Activated CD4-positive, alpha-beta T cell treated with anti-CD3 and anti-CD28 coated beads, Interleukin-2, amount 10 ng/mL, durations not matched to agents 7 days and 5 days (primary cell): ENCODE results near the gene PNLIPRP2. TPM values are rescaled to one million over a fixed set of nuclear protein-coding genes. Genes with fewer than 3 reads are reported as not detected.

Source experiments
- CTCF ChIA-PET: fragments of 350-600 bp; sonication (Branson Sonifier 250); formaldehyde crosslinking; loops from one replicate; lab custom pipeline; 2021; ENCODE audit warnings: antibody characterized with exemption; lab: Charles Lee
- POLR2A ChIA-PET: fragments of 350-600 bp; sonication (Branson Sonifier 250); formaldehyde crosslinking; loops from one replicate; lab custom pipeline; 2021; ENCODE audit warnings: antibody characterized with exemption; lab: Charles Lee
- DNase-seq: peaks from one replicate; pipeline ENCODE4 v3.0.0-alpha.2; 2020
- H3K27ac Mint-ChIP-seq: one replicate; pipeline ENCODE4 v1.8.0; 2021; ENCODE audit warnings: mild to moderate bottlenecking, moderate library complexity, mixed read lengths
- H3K27me3 Mint-ChIP-seq: one replicate; pipeline ENCODE4 v1.8.0; 2021; ENCODE audit warnings: mixed read lengths
- H3K36me3 Mint-ChIP-seq: one replicate; pipeline ENCODE4 v1.8.0; 2021; ENCODE audit warnings: low read depth, mixed read lengths
- H3K4me1 Mint-ChIP-seq: one replicate; pipeline ENCODE4 v1.8.0; 2021; ENCODE audit warnings: mixed read lengths
- H3K4me3 Mint-ChIP-seq: one replicate; pipeline ENCODE4 v1.8.0; 2021; ENCODE audit warnings: mild to moderate bottlenecking, moderate library complexity, mixed read lengths
- H3K9me3 Mint-ChIP-seq: one replicate; pipeline ENCODE4 v1.8.0; 2021; ENCODE audit warnings: mixed read lengths
- total RNA-seq, 2 experiments: library from RNA; stranded (reverse); gene quantifications; one replicate each; pipeline ENCODE4 v1.2.3, GENCODE V29; 2021

The PNLIPRP2 gene
- total RNA-seq, 2 experiments from 2014 or later: not detected

DNA sequence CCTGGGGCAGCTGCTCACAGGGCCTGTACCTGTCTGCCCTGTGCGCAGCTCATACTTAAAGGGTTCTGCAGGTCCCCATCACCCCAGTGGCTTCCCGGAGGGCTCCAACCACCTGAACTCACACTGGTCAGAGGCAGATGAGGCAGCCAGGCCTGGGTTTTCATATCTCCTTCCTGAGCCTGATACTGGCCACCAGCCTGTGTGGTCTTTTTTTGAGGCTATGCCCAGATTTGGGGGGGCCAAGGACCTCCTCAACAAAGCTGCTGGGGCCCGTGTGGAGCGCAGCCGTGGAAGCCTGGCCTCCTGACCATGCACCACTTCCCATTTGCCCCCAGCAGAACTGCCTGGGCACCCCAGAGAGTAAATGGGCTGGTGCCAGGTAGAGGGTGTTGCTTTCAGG, 25.7 kb downstream of the PNLIPRP2 start:
- CTCF ChIA-PET: no interaction called here
- H3K4me3 Mint-ChIP-seq: no peak overlapping the region

DNA sequence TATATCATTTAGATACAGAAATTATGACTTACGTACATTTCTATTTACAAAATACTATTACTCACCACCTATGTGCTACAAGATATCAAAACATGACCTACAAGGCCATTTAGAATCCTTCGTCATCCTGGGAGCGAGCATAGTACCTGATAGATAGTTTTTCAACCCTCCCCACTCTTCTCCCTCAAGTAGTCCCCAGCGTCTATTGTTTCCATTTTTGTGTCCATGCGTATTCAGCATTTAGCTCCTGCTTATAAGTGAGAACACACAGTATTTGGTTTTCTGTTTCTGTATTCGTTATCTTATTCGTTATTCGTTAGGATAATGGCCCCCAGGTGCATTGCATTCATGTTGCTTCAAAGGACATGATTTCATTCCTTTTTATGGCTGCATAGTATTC, 28.1 kb downstream of the PNLIPRP2 start:
- no peaks in the 10 kb centered on the region for H3K4me1 Mint-ChIP-seq
- H3K9me3 Mint-ChIP-seq: no peaks in the 10 kb centered on the region
- DNase-seq: no peak
- no peaks in the 10 kb centered on the region for H3K36me3 Mint-ChIP-seq
- peaks cover 19% of the 10 kb centered on the region for H3K27me3 Mint-ChIP-seq
- no peak overlapping the region for H3K27ac Mint-ChIP-seq
- ChIA-PET CTCF (interaction anchor here (0.5 to 0.6 kb wide), 2 partner anchors 33 to 1971 kb away, joined by 3 to 4 read pairs; no protein-coding TSS in a partner anchor), POLR2A (no interaction called here)
- no peak overlapping the region for H3K4me3 Mint-ChIP-seq

More for the DNA sequence above, 25.7 kb downstream of the PNLIPRP2 start:
- Mint-ChIP-seq H3K27me3 (peaks cover 16% of the 10 kb centered on the region), H3K27ac (no peak overlapping the region), H3K4me1 (no peaks in the 10 kb centered on the region), H3K9me3 (no peaks in the 10 kb centered on the region), H3K36me3 (no peaks in the 10 kb centered on the region)
- POLR2A ChIA-PET: no interaction called here
- DNase-seq: no peak

DNA sequence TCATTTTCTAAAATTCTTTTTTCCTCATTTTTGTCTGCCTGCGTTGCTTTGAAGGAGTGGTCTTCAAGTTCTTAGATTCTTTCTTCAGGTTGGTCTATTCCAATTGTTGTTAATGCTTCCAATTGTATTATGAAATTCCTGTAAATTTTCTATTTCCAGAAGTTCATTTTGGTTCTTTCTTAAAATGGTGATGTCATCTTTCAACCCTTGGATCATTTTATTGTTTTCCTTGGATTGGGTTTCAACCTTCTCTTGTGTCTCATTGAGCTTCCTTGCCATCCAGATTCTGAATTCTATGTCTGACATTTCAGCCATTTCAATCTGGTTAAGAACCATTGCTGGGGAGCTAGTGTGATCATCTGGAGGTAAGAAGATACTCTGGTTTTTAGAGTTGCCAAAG, 33.1 kb downstream of the PNLIPRP2 start:
- H3K4me1 Mint-ChIP-seq: no peaks in the 10 kb centered on the region
- H3K9me3 Mint-ChIP-seq: no peaks in the 10 kb centered on the region
- no peak overlapping the region for H3K4me3 Mint-ChIP-seq
- POLR2A ChIA-PET: no interaction called here
- no peak for DNase-seq
- no peak overlapping the region for H3K27ac Mint-ChIP-seq
- H3K27me3 Mint-ChIP-seq: peaks cover 24% of the 10 kb centered on the region
- CTCF ChIA-PET: no interaction called here
- no peaks in the 10 kb centered on the region for H3K36me3 Mint-ChIP-seq

DNA sequence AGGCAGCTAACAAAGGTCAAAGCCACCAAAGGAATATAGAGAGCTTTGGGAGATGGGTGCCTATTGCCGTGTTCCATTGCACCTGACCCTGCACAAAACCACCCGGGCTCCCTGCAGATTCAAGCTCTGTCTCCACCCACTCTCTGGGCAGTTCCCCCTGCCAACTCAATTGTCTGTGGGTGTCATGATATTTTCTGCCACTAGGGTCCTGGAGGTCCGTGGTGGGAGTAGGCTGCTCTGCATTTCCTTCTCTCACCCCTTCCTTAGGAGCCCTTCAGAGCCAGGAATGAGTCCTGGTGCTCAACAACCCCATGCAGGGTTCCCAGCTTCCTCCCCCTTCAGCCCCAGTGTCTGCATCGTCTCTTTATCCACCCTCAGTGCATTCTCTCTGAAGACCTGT, 34.1 kb downstream of the PNLIPRP2 start:
- H3K4me1 Mint-ChIP-seq: no peaks in the 10 kb centered on the region
- no peaks in the 10 kb centered on the region for H3K36me3 Mint-ChIP-seq
- CTCF ChIA-PET: no interaction called here
- H3K9me3 Mint-ChIP-seq: no peaks in the 10 kb centered on the region
- POLR2A ChIA-PET: no interaction called here
- DNase-seq: no peak
- no peak overlapping the region for H3K4me3 Mint-ChIP-seq
- H3K27me3 Mint-ChIP-seq: peaks cover 22% of the 10 kb centered on the region
- H3K27ac Mint-ChIP-seq: no peak overlapping the region

DNA sequence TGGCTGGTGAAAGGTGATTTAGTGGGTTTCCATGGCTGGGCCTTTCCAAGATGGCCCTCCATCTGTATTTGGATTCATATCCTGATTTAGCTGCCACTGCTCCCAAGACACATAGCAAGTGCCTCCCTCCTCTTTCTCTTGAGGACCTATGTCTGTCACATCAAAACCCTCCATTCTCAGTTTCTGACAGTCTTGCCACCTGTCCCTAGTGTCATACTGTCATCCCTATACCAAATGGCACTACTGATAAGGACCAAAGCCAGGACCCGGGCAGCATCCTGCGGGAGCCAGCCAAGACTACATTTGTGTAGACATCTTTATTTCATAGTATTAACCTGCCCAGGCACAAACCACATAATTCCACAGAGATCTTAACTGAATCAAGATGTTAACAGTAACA, 34.8 kb downstream of the PNLIPRP2 start:
- peaks cover 21% of the 10 kb centered on the region for H3K27me3 Mint-ChIP-seq
- no peak overlapping the region for H3K4me3 Mint-ChIP-seq
- ChIA-PET CTCF (no interaction called here), POLR2A (no interaction called here)
- no peak overlapping the region for H3K27ac Mint-ChIP-seq
- DNase-seq: no peak
- no peaks in the 10 kb centered on the region for H3K9me3 Mint-ChIP-seq
- no peaks in the 10 kb centered on the region for H3K4me1 Mint-ChIP-seq
- H3K36me3 Mint-ChIP-seq: no peaks in the 10 kb centered on the region

GRCh38 chr10:116656044-116656443, 35.3 kb downstream of the PNLIPRP2 start:
- peaks cover 16% of the 10 kb centered on the region for H3K27me3 Mint-ChIP-seq
- H3K36me3 Mint-ChIP-seq: no peaks in the 10 kb centered on the region
- no peak overlapping the region for H3K27ac Mint-ChIP-seq
- no peaks in the 10 kb centered on the region for H3K9me3 Mint-ChIP-seq
- DNase-seq: no peak
- no peaks in the 10 kb centered on the region for H3K4me1 Mint-ChIP-seq
- POLR2A ChIA-PET: no interaction called here
- CTCF ChIA-PET: no interaction called here
- H3K4me3 Mint-ChIP-seq: no peak overlapping the region

- H3K27me3 Mint-ChIP-seq: peaks cover 7% of the 10 kb centered on the region
- POLR2A ChIA-PET: no interaction called here
- H3K36me3 Mint-ChIP-seq: no peaks in the 10 kb centered on the region
- H3K4me1 Mint-ChIP-seq: no peaks in the 10 kb centered on the region
- no peak for DNase-seq
- no peaks in the 10 kb centered on the region for H3K9me3 Mint-ChIP-seq
- no peak overlapping the region for H3K4me3 Mint-ChIP-seq
- no peak overlapping the region for H3K27ac Mint-ChIP-seq
- CTCF ChIA-PET: no interaction called here
These were observed 37.3 kb downstream of the PNLIPRP2 start for GRCh38 chr10:116657863-116658551.

DNA sequence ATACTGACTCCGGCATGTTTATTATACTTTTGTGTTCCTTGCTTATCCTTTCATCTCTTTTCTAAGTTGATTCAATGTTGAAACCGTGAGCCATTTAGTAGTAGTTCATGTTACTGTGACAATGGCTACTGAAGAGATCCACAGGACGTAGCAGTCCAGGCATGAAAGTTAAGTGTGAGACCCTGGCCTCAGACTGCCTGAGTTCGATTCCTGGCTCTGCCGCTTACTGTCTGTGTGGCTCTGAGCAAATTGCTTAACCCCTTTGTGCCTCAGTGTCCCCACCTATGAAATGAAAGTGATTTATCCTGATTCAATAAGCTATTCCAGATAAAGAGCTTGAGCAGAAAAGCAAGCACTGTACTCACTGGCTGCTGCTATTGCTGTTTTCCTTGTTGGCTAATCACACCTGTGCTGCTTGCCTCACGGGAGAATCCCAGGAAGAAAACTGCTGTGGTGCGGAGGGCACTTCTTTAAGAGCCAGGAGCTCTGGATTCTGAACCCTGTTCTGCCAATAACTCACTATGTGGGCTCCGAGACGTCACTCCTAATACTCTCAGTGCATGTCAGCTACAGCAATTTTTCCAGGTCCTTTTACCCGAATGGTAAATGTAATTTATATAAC, 38.4 kb downstream of the PNLIPRP2 start:
- POLR2A ChIA-PET: no interaction called here
- no peak for DNase-seq

DNA sequence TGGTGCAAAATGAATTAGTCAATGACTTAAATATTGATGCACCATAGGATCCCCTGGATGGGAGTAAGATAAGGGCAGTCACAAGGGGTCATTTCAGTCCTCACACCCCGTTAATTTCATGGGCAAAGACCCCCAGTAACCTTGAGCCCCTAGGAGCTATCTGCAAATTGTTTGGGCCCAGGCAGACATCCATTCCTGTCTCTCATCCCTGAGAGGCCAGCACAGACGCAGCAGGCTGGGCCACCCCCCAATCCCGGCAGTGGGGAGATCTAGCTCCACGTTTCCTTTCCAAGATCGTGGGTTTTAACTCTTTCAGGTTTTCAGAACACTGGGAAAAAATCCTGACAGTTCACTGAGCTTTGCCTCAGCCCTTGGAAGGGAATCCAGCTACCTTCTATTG, 40.1 kb downstream of the PNLIPRP2 start:
- no peak for DNase-seq
- no peak overlapping the region for H3K27ac Mint-ChIP-seq
- CTCF ChIA-PET: no interaction called here
- POLR2A ChIA-PET: no interaction called here
- H3K9me3 Mint-ChIP-seq: no peaks in the 10 kb centered on the region
- H3K4me1 Mint-ChIP-seq: no peaks in the 10 kb centered on the region
- no peaks in the 10 kb centered on the region for H3K36me3 Mint-ChIP-seq
- H3K27me3 Mint-ChIP-seq: peaks cover under 1% of the 10 kb centered on the region
- H3K4me3 Mint-ChIP-seq: no peak overlapping the region

More for the DNA sequence above, 38.4 kb downstream of the PNLIPRP2 start:
- H3K27ac Mint-ChIP-seq: no peak overlapping the region
- peaks cover 5% of the 10 kb centered on the region for H3K27me3 Mint-ChIP-seq
- CTCF ChIA-PET: no interaction called here
- H3K36me3 Mint-ChIP-seq: no peaks in the 10 kb centered on the region
- H3K4me1 Mint-ChIP-seq: no peaks in the 10 kb centered on the region
- H3K9me3 Mint-ChIP-seq: no peaks in the 10 kb centered on the region
- no peak overlapping the region for H3K4me3 Mint-ChIP-seq

DNA sequence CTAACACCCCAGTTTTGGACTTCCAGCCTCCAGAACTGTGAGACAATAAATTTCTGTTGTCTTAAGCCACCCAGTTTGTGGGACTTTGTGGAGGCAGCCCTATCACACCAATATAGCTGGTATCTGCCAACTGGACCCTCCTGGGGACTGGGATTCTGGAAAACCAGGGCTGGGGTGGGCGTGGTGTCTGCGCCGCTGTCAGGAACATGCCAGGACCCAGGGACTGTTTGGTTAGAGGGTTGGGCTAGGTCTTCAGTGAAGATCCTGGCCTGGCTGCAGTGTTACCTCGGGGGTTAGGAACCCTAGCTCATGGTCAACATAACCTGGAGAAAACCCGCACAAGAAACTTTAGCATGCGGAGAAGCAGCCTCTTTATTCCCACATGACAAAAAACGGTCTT, 42.6 kb downstream of the PNLIPRP2 start:
- Mint-ChIP-seq H3K27ac (no peak overlapping the region), H3K9me3 (no peaks in the 10 kb centered on the region), H3K36me3 (no peaks in the 10 kb centered on the region), H3K27me3 (no peaks in the 10 kb centered on the region), H3K4me1 (no peaks in the 10 kb centered on the region), H3K4me3 (no peak overlapping the region)
- DNase-seq: no peak
- CTCF ChIA-PET: no interaction called here
- POLR2A ChIA-PET: no interaction called here

GRCh38 chr10:116664631-116665030, 43.9 kb downstream of the PNLIPRP2 start:
- no peak overlapping the region for H3K27ac Mint-ChIP-seq
- no peak for DNase-seq
- H3K4me3 Mint-ChIP-seq: no peak overlapping the region
- H3K27me3 Mint-ChIP-seq: peaks cover 5% of the 10 kb centered on the region
- no peaks in the 10 kb centered on the region for H3K4me1 Mint-ChIP-seq
- POLR2A ChIA-PET: no interaction called here
- H3K36me3 Mint-ChIP-seq: no peaks in the 10 kb centered on the region
- CTCF ChIA-PET: no interaction called here
- no peaks in the 10 kb centered on the region for H3K9me3 Mint-ChIP-seq

- H3K4me3 Mint-ChIP-seq: no peak overlapping the region
- H3K27ac Mint-ChIP-seq: no peak overlapping the region
- H3K36me3 Mint-ChIP-seq: no peaks in the 10 kb centered on the region
- no peaks in the 10 kb centered on the region for H3K9me3 Mint-ChIP-seq
- POLR2A ChIA-PET: no interaction called here
- no peak for DNase-seq
- H3K4me1 Mint-ChIP-seq: no peaks in the 10 kb centered on the region
- H3K27me3 Mint-ChIP-seq: peaks cover 9% of the 10 kb centered on the region
- CTCF ChIA-PET: no interaction called here
These were observed 44.9 kb downstream of the PNLIPRP2 start for GRCh38 chr10:116665541-116666125.

- Mint-ChIP-seq H3K36me3 (no peaks in the 10 kb centered on the region), H3K9me3 (no peaks in the 10 kb centered on the region), H3K4me1 (no peaks in the 10 kb centered on the region), H3K4me3 (no peak overlapping the region), H3K27me3 (peaks cover 14% of the 10 kb centered on the region), H3K27ac (no peak overlapping the region)
- ChIA-PET CTCF (no interaction called here), POLR2A (no interaction called here)
- DNase-seq: no peak
These were observed 46.7 kb downstream of the PNLIPRP2 start for GRCh38 chr10:116667484-116667883.
